Glomerular visceral epithelial cell (primary cell): ENCODE results near the gene OR51G2.

Experiments used
- DNase-seq: peaks from one replicate; pipeline ENCODE4 v3.0.0-alpha.2; 2016; ENCODE audit errors: extremely low spot score

The OR51G2 gene

GRCh38 chr11:4863876-4864275 is 55.3 kb downstream of the OR51G2 start:
- no peak for DNase-seq
